GM12891 (cell line): Measurements from ENCODE around the gene SLC22A23.

ENCODE experiments used
- POLR2AphosphoS5 ChIP-seq: IDR thresholded peaks from 2 replicates; pipeline ENCODE4 v1.6.1; 2011; ENCODE audit warnings: low read depth, low read length, control low read depth
- POU2F2 ChIP-seq: IDR thresholded peaks from 2 replicates; pipeline ENCODE4 v1.6.1; 2011; ENCODE audit warnings: low read depth, mild to moderate bottlenecking, control low read depth, low read length, moderate library complexity

DNA sequence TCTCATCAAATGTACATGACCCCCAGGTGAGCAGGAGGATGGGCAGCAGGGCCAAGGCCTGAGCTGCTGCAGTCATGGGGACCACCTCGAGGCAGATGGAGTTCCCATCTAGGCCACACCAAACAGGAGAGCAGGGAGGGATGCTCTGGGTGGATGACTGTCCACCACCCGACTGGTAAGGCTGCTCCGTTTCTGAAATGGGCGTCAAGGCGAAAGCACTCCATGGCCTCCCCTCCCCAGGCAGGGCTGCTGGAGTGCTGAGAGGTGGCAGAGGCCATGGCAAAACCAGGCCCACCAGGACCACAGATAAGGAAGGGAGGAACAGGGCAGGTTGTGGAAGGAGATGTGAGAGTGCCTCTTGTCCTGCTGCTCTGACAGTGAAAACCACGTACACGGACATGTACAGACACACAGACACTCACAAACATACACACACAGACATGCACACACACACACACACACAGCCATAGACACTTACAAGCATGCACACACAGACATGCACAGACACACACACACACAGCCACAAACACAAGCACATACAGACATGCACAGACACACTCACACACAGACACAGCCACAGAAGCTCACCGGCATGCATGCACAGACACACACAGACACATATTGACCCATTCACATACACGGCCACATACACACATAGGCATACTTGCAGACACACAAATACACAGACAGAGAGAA lies 104.9 kb downstream of the SLC22A23 start:
- TF ChIP-seq POLR2AphosphoS5 (no peak), POU2F2 (no peak)
